Fibroblast of the conjunctiva (primary cell): ENCODE data around the gene RBM34.
"Not testable (repeated sequence)": the region's sequence is repeated elsewhere in the genome, so short reads cannot be mapped to it uniquely, and the experiment has no call there.

Source experiments
- DNase-seq: peaks from one replicate; pipeline ENCODE4 v3.0.0-alpha.2; 2010; ENCODE audit warnings: low read depth

Gene RBM34

GRCh38 chr1:235112297-235113182 is 48.5 kb downstream of the RBM34 start:
- no peak for DNase-seq

- no peak for DNase-seq
Measured at GRCh38 chr1:235111107-235111506, 49.9 kb downstream of the RBM34 start.

- DNase-seq, result no peak
Measured at GRCh38 chr1:235108876-235109275, 52.2 kb downstream of the RBM34 start.

GRCh38 chr1:235108185-235108593 is 52.9 kb downstream of the RBM34 start:
- DNase-seq, result no peak

- DNase-seq, result no peak
Measured at GRCh38 chr1:235107368-235108184, 53.5 kb downstream of the RBM34 start.

GRCh38 chr1:235106457-235106856 is 54.6 kb downstream of the RBM34 start:
- DNase-seq, result no peak

GRCh38 chr1:235105051-235106043 is 55.7 kb downstream of the RBM34 start:
- DNase-seq, result no peak

- DNase-seq, result no peak
Measured at GRCh38 chr1:235102993-235103411, 58.0 kb downstream of the RBM34 start.

GRCh38 chr1:235102259-235102582 is 58.8 kb downstream of the RBM34 start:
- DNase-seq, result no peak

- no peak for DNase-seq
Measured at GRCh38 chr1:235101558-235102258, 59.3 kb downstream of the RBM34 start.

GRCh38 chr1:235100194-235100772 is 60.8 kb downstream of the RBM34 start:
- no peak for DNase-seq

- no peak for DNase-seq
Measured at GRCh38 chr1:235098991-235099390, 62.1 kb downstream of the RBM34 start.

- no peak for DNase-seq
Measured at GRCh38 chr1:235098547-235098946, 62.5 kb downstream of the RBM34 start.

GRCh38 chr1:235097501-235097900 is 63.5 kb downstream of the RBM34 start:
- not testable (repeated sequence) for DNase-seq

GRCh38 chr1:235095938-235096562 is 65.0 kb downstream of the RBM34 start:
- no peak for DNase-seq

- DNase-seq, result no peak
Measured at GRCh38 chr1:235093696-235094592, 67.1 kb downstream of the RBM34 start.

GRCh38 chr1:235093013-235093695 is 67.9 kb downstream of the RBM34 start:
- no peak for DNase-seq

- not testable (repeated sequence) for DNase-seq
Measured at GRCh38 chr1:235092415-235092814, 68.6 kb downstream of the RBM34 start.

GRCh38 chr1:235092045-235092406 is 69.0 kb downstream of the RBM34 start:
- not testable (repeated sequence) for DNase-seq
